Fibroblast of skin of right quadriceps (primary cell): Measurements from ENCODE around the gene SMAD2.
"Not testable (repeated sequence)": the region's sequence is repeated elsewhere in the genome, so short reads cannot be mapped to it uniquely, and the experiment has no call there.

Source experiments
- DNase-seq: peaks from one replicate; pipeline ENCODE4 v3.0.0-alpha.2; 2013

The SMAD2 gene

GRCh38 chr18:47831351-47831750 is 99.1 kb downstream of the SMAD2 start:
- no peak for DNase-seq

- DNase-seq: no peak
Measured at GRCh38 chr18:47830772-47831171, 99.7 kb downstream of the SMAD2 start.

GRCh38 chr18:47829831-47830230 is 100.6 kb downstream of the SMAD2 start:
- DNase-seq: no peak

- not testable (repeated sequence) for DNase-seq
Measured at GRCh38 chr18:47828031-47828430, 102.4 kb downstream of the SMAD2 start.

GRCh38 chr18:47826157-47827074 is 104.0 kb downstream of the SMAD2 start:
- no peak for DNase-seq

GRCh38 chr18:47821314-47821713 is 109.1 kb downstream of the SMAD2 start:
- DNase-seq: no peak

- no peak for DNase-seq
Measured at GRCh38 chr18:47817795-47818077, 112.7 kb downstream of the SMAD2 start.

- no peak for DNase-seq
Measured at GRCh38 chr18:47817017-47817794, 113.3 kb downstream of the SMAD2 start.

GRCh38 chr18:47815486-47816270 is 114.8 kb downstream of the SMAD2 start:
- no peak for DNase-seq

GRCh38 chr18:47809420-47809819 is 121.0 kb downstream of the SMAD2 start:
- DNase-seq: no peak

GRCh38 chr18:47802802-47803201 is 127.7 kb downstream of the SMAD2 start:
- no peak for DNase-seq

- DNase-seq: no peak
Measured at GRCh38 chr18:47801817-47802216, 128.6 kb downstream of the SMAD2 start.

GRCh38 chr18:47800756-47801155 is 129.7 kb downstream of the SMAD2 start:
- no peak for DNase-seq

- DNase-seq: no peak
Measured at GRCh38 chr18:47800248-47800647, 130.2 kb downstream of the SMAD2 start.

GRCh38 chr18:47799376-47799775 is 131.1 kb downstream of the SMAD2 start:
- DNase-seq: no peak

- DNase-seq: no peak
Measured at GRCh38 chr18:47798366-47798765, 132.1 kb downstream of the SMAD2 start.

- no peak for DNase-seq
Measured at GRCh38 chr18:47797126-47797525, 133.3 kb downstream of the SMAD2 start.

- DNase-seq: no peak
Measured at GRCh38 chr18:47795434-47795814, 135.0 kb downstream of the SMAD2 start.

- no peak for DNase-seq
Measured at GRCh38 chr18:47794725-47795433, 135.6 kb downstream of the SMAD2 start.

GRCh38 chr18:47793609-47794008 is 136.8 kb downstream of the SMAD2 start:
- no peak for DNase-seq

- no peak for DNase-seq
Measured at GRCh38 chr18:47791461-47791985, 138.9 kb downstream of the SMAD2 start.

GRCh38 chr18:47790036-47790435 is 140.4 kb downstream of the SMAD2 start:
- no peak for DNase-seq

GRCh38 chr18:47788621-47789020 is 141.8 kb downstream of the SMAD2 start:
- no peak for DNase-seq
